Panc1 (cell line): ENCODE measurements around the gene ATXN7L2.

Experiments used
- TCF7L2 ChIP-seq: IDR thresholded peaks from 2 replicates; pipeline ENCODE4 v1.6.1; 2011; ENCODE audit warnings: mild to moderate bottlenecking, low read depth, low read length, inconsistent platforms
- TF ChIP-seq, protein P1 (sequence below): fragments of 450-650 bp; IDR thresholded peaks from 2 replicates; pipeline ENCODE4 v1.5.1; 2017; ENCODE audit warnings: mild to moderate bottlenecking

DNA sequence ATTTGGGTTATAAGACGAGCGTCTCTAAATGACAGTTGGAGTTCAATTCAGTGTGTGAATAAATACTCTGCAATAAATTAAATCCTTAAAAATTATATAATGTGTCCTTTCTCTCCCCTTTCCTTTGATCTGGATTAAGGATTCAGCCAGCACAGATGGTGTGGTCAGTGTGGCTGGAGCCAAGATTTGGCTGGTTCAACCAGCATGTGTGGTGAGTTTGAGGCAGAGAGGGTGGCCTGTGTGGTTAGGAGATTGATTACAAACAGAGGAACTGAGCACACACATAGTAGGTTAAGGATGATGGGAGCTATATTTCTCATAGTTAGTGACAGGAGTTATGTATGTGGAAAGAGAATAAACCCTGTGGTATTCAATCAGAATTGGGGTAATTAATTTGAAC, 40.0 kb downstream of the ATXN7L2 start:
- no peak for TF ChIP-seq TCF7L2
- TF ChIP-seq, protein P1, sequence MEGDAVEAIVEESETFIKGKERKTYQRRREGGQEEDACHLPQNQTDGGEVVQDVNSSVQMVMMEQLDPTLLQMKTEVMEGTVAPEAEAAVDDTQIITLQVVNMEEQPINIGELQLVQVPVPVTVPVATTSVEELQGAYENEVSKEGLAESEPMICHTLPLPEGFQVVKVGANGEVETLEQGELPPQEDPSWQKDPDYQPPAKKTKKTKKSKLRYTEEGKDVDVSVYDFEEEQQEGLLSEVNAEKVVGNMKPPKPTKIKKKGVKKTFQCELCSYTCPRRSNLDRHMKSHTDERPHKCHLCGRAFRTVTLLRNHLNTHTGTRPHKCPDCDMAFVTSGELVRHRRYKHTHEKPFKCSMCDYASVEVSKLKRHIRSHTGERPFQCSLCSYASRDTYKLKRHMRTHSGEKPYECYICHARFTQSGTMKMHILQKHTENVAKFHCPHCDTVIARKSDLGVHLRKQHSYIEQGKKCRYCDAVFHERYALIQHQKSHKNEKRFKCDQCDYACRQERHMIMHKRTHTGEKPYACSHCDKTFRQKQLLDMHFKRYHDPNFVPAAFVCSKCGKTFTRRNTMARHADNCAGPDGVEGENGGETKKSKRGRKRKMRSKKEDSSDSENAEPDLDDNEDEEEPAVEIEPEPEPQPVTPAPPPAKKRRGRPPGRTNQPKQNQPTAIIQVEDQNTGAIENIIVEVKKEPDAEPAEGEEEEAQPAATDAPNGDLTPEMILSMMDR = no peak
